Osteocyte (in vitro differentiated cells): Measurements from ENCODE around the gene KIAA0930. TPM values are rescaled to one million over a fixed set of nuclear protein-coding genes. Genes with fewer than 3 reads are reported as not detected.

ENCODE experiments used
- DNase-seq: peaks from one replicate; pipeline ENCODE4 v3.0.0; 2021; ENCODE audit warnings: mixed read lengths; ENCODE audit not compliant: unreplicated experiment; ENCODE audit errors: extremely low spot score
- H3K27ac Mint-ChIP-seq: one replicate; pipeline ENCODE4 v1.8.0; 2021; ENCODE audit warnings: mild to moderate bottlenecking, mixed read lengths; ENCODE audit not compliant: unreplicated experiment
- H3K27me3 Mint-ChIP-seq: one replicate; pipeline ENCODE4 v1.8.0; 2021; ENCODE audit warnings: mixed read lengths; ENCODE audit not compliant: unreplicated experiment
- H3K36me3 Mint-ChIP-seq: one replicate; pipeline ENCODE4 v1.8.0; 2021; ENCODE audit warnings: mixed read lengths; ENCODE audit not compliant: unreplicated experiment
- H3K4me1 Mint-ChIP-seq: one replicate; pipeline ENCODE4 v1.8.0; 2021; ENCODE audit warnings: mixed read lengths; ENCODE audit not compliant: unreplicated experiment
- H3K4me3 Mint-ChIP-seq: one replicate; pipeline ENCODE4 v1.8.0; 2021; ENCODE audit warnings: mild to moderate bottlenecking, moderate library complexity, mixed read lengths; ENCODE audit not compliant: unreplicated experiment
- H3K9me3 Mint-ChIP-seq: one replicate; pipeline ENCODE4 v1.8.0; 2021; ENCODE audit warnings: mixed read lengths; ENCODE audit not compliant: unreplicated experiment
- CTCF ChIP-seq: fragments of 200-600 bp; sonication (generic); IDR thresholded peaks from 2 replicates; pipeline ENCODE4 v1.5.0; 2021; ENCODE audit warnings: antibody characterized with exemption, mild to moderate bottlenecking, moderate library complexity
- total RNA-seq: library from RNA; stranded (reverse); gene quantifications from 2 replicates; pipeline ENCODE4 v1.2.1, GENCODE V29; 2021

The KIAA0930 gene
- total RNA-seq, 1 donor from 2014 or later, result 53.1 TPM

DNA sequence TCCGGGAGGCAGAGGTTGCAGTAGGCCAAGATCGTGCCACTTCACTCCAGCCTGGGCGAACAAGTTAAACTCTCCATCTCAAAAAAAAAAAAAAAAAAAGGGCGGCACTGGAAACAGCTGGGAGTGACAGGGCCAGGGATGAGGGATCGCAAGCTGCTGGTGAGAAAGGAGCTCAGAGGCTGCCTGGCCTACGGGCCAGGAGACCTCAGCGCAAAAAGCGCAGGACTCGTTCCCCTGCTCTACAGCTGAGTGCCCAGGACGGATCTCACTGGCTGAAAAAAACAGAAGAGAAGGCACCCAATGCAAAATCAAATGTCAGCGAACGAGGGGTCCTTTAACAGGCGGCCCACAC lies 77.6 kb downstream of the KIAA0930 start:
- DNase-seq, result no peak
- Mint-ChIP-seq H3K4me1 (peaks cover 49% of the 10 kb centered on the region), H3K9me3 (no peaks in the 10 kb centered on the region), H3K27ac (peak overlapping the region; percentile 94), H3K4me3 (peak overlapping the region; percentile 91), H3K36me3 (peaks cover 4% of the 10 kb centered on the region), H3K27me3 (no peaks in the 10 kb centered on the region)
- TF ChIP-seq CTCF, result no peak

DNA sequence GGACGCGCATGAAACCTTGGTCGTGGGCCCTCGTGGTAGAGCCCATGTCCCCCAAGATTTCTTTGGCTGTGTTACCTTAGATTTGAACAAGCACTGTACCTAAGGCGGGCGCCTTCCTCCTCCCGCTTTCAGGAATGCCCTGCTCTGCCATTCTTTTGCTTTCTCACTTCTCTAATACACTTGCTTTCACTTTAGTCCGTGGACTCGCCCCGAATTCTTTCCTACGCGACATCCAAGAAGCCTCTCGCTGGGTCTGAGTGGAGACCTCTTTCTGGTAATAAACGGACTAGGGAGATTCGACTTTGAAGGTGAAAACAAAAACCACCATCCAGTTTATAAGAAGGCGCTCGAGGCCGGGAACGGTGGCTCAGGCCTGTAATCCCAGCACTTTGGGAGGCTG lies 78.2 kb downstream of the KIAA0930 start:
- peak overlapping the region; percentile 91 for H3K4me3 Mint-ChIP-seq
- peak overlapping the region; percentile 94 for H3K27ac Mint-ChIP-seq
- TF ChIP-seq CTCF, result no peak
- H3K36me3 Mint-ChIP-seq, result peaks cover 5% of the 10 kb centered on the region
- H3K4me1 Mint-ChIP-seq, result peaks cover 49% of the 10 kb centered on the region
- no peaks in the 10 kb centered on the region for H3K27me3 Mint-ChIP-seq
- no peaks in the 10 kb centered on the region for H3K9me3 Mint-ChIP-seq
- no peak for DNase-seq

GRCh38 chr22:45159652-45160462 lies 80.8 kb downstream of the KIAA0930 start:
- Mint-ChIP-seq H3K9me3 (no peaks in the 10 kb centered on the region), H3K27me3 (no peaks in the 10 kb centered on the region), H3K27ac (peak overlapping the region; percentile 50), H3K4me1 (peaks cover 36% of the 10 kb centered on the region), H3K4me3 (no peak overlapping the region), H3K36me3 (peaks cover 10% of the 10 kb centered on the region)
- no peak for TF ChIP-seq CTCF
- DNase-seq, result no peak

DNA sequence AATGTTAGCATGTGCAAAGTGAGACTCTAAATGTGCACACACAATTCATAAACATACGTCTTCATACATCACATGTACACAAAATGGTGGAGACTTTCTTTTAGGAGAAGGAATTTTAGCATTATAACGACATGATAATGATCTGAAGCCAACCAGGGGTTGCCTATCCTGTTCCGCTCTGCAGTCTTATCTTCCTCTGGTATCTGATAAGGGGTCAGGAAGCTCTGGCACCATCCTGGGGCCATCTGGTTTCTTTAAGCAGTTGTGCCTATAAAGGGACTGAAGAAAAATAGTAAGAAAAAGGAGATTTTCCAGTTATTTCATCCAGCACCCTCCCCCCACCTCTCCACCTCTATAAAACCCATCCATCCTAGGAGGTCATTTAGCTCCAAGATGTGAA lies 82.8 kb downstream of the KIAA0930 start:
- H3K27me3 Mint-ChIP-seq, result no peaks in the 10 kb centered on the region
- H3K4me3 Mint-ChIP-seq, result no peak overlapping the region
- H3K27ac Mint-ChIP-seq, result no peak overlapping the region
- DNase-seq, result no peak
- H3K9me3 Mint-ChIP-seq, result no peaks in the 10 kb centered on the region
- H3K4me1 Mint-ChIP-seq, result peaks cover 31% of the 10 kb centered on the region
- H3K36me3 Mint-ChIP-seq, result peaks cover 10% of the 10 kb centered on the region
- TF ChIP-seq CTCF, result no peak

DNA sequence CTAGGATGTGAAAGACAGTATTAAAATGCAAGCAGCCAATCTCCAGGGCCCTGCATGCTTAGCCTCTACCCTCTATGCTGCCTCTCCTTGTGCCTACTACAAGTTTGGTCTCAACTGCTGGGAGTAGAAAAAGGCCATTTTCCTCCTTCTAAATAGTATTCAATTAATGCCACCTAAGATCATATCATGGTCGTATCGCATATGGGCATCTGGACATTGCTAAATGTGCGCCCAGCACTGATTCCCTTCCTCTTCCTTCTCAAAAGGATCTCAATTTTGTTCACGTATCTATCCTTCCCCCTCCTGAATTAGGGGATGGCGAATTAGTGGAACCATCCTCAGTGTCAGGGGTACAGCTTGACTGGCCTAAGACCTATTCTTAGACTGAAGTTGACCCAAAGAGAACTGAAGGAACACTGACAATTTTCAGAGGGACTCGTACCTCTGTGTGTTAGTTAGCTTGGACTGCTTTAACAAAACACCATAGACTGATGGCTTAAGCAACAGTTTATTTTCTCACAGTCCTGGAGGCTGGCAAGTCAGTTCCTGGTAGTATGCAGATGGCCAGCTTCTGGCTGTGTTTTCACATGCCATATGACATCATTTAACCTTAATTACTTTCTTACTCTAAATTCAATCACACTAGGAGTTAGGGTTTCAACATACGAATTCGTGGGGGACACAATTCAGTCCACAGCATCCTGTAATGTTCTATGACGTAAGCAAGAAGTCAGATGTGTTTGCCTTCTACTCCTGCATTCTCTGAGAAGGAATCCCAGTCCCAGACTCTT lies 85.4 kb downstream of the KIAA0930 start:
- Mint-ChIP-seq H3K27ac (no peak overlapping the region), H3K4me3 (no peak overlapping the region), H3K9me3 (no peaks in the 10 kb centered on the region), H3K4me1 (peaks cover 11% of the 10 kb centered on the region), H3K27me3 (no peaks in the 10 kb centered on the region), H3K36me3 (peaks cover 17% of the 10 kb centered on the region)
- no peak for DNase-seq
- no peak for TF ChIP-seq CTCF
